SK-N-SH (cell line): Measurements from ENCODE around the gene SCAI. TPM values are rescaled to one million over a fixed set of nuclear protein-coding genes. Genes with fewer than 3 reads are reported as not detected.
A peak's percentile ranks its signal among the peaks of the same experiment; 100 is the strongest.

Source experiments
- CTCF ChIA-PET: fragments of 300-600, 350-600 bp; formaldehyde crosslinking; extraction: SDS; loops from one replicate; lab custom pipeline; 2021; lab: Yijun Ruan, JAX
- POLR2A ChIA-PET: fragments of 350-600 bp; sonication (Branson Sonifier 250); formaldehyde crosslinking; extraction: SDS; loops from one replicate; lab custom pipeline; 2020; ENCODE audit warnings: antibody characterized with exemption, inconsistent platforms; lab: Yijun Ruan, JAX
- DNase-seq: peaks from one replicate; pipeline ENCODE4 v3.0.0; 2012
- H2AFZ ChIP-seq: fragments of 200-600 bp; sonication (generic); 2 replicates; pipeline ENCODE4 v1.8.1; 2016; ENCODE audit warnings: antibody characterized with exemption, mild to moderate bottlenecking, low read depth
- H3F3A ChIP-seq: fragments of 200-600 bp; sonication (generic); replicated peaks from 2 replicates; pipeline ENCODE3; 2016; ENCODE audit warnings: antibody characterized with exemption, mild to moderate bottlenecking; ENCODE audit not compliant: insufficient read depth
- H3K27ac ChIP-seq, 2 experiments: fragments of 200-500 bp in 1 of 2; fragments of 200-600 bp in 1 of 2; sonication (Bioruptor generic) in 1 of 2; sonication (generic), shearing (Covaris generic) in 1 of 2; 2 replicates each; pipeline versions ENCODE4 v1.5.1 to v1.6.1; 2014 to 2016; ENCODE audit warnings: low read depth in 2 of 2, inconsistent platforms in 1 of 2, low read length in 1 of 2, mild to moderate bottlenecking in 1 of 2, mixed read lengths in 1 of 2
- H3K27me3 ChIP-seq: fragments of 200-600 bp; sonication (generic), shearing (Covaris generic); 2 replicates; pipeline ENCODE4 v1.6.1; 2016; ENCODE audit warnings: mixed run types; ENCODE audit not compliant: insufficient read depth
- H3K36me3 ChIP-seq, 2 experiments: fragments of 200-500 bp in 1 of 2; fragments of 200-600 bp in 1 of 2; sonication (Bioruptor generic) in 1 of 2; sonication (generic) in 1 of 2; replicated peaks in 1 of 2; 2 replicates each; pipeline versions ENCODE3 to v1.5.1; 2014 to 2016; ENCODE audit warnings: low read length in 1 of 2, mild to moderate bottlenecking in 1 of 2; ENCODE audit not compliant: insufficient read depth in 2 of 2, control insufficient read depth in 1 of 2
- H3K4me1 ChIP-seq, 2 experiments: fragments of 200-500 bp in 1 of 2; fragments of 200-600 bp in 1 of 2; sonication (Bioruptor generic) in 1 of 2; sonication (generic), shearing (Covaris generic) in 1 of 2; 2 replicates each; pipeline versions ENCODE4 v1.5.1 to v1.6.1; 2014 to 2016; ENCODE audit warnings: low read depth in 1 of 2, low read length in 1 of 2, mixed run types in 1 of 2; ENCODE audit not compliant: insufficient read depth in 2 of 2, control insufficient read depth in 1 of 2
- H3K4me2 ChIP-seq: fragments of 200-600 bp; sonication (generic), shearing (Covaris generic); 2 replicates; pipeline ENCODE4 v1.6.1; 2017; ENCODE audit warnings: mixed run types
- H3K4me3 ChIP-seq, 2 experiments: fragments of 200-500 bp in 1 of 2; fragments of 200-600 bp in 1 of 2; sonication (Bioruptor generic) in 1 of 2; sonication (generic), shearing (Covaris generic) in 1 of 2; 2 replicates each; pipeline versions ENCODE4 v1.5.1 to v1.8.1; 2014 to 2016; ENCODE audit warnings: low read depth in 2 of 2, inconsistent platforms in 1 of 2, low read length in 1 of 2, mild to moderate bottlenecking in 1 of 2, mixed read lengths in 1 of 2, moderate library complexity in 1 of 2
- H3K79me2 ChIP-seq: fragments of 200-600 bp; sonication (generic); 2 replicates; pipeline ENCODE4 v1.8.1; 2017; ENCODE audit warnings: mild to moderate bottlenecking; ENCODE audit not compliant: insufficient read depth
- H3K9ac ChIP-seq: fragments of 200-600 bp; sonication (generic); 2 replicates; pipeline ENCODE4 v1.6.1; 2017; ENCODE audit warnings: mixed run types
- H3K9me2 ChIP-seq: fragments of 200-600 bp; sonication (generic); 2 replicates; pipeline ENCODE4 v1.6.1; 2017; ENCODE audit warnings: mixed run types
- H3K9me3 ChIP-seq: fragments of 200-600 bp; sonication (generic); 2 replicates; pipeline ENCODE4 v1.6.1; 2017; ENCODE audit warnings: mixed run types, mild to moderate bottlenecking, moderate library complexity
- H4K20me1 ChIP-seq: fragments of 200-600 bp; sonication (generic); 2 replicates; pipeline ENCODE4 v1.6.1; 2017; ENCODE audit warnings: mild to moderate bottlenecking, mixed run types; ENCODE audit not compliant: insufficient read depth
- ELF1 ChIP-seq: IDR thresholded peaks from 2 replicates; pipeline ENCODE4 v1.4.0; 2012
- EP300 ChIP-seq, 2 experiments: IDR thresholded peaks; 2 replicates each; pipeline versions ENCODE4 v1.4.0 to v1.6.1; 2012; ENCODE audit warnings: borderline replicate concordance in 1 of 2, low read depth in 1 of 2, low read length in 1 of 2
- EZH2phosphoT487 ChIP-seq: fragments of 200-600 bp; sonication (generic); IDR thresholded peaks from 2 replicates; pipeline ENCODE4 v1.6.1; 2017; ENCODE audit warnings: low read depth, mixed run types, mild to moderate bottlenecking, antibody characterized with exemption, moderate library complexity, borderline replicate concordance
- FOSL2 ChIP-seq: IDR thresholded peaks from 2 replicates; pipeline ENCODE4 v1.4.0; 2012; ENCODE audit warnings: low read depth, mild to moderate bottlenecking, moderate library complexity, borderline replicate concordance
- FOXM1 ChIP-seq: IDR thresholded peaks from 2 replicates; pipeline ENCODE4 v1.4.0; 2012; ENCODE audit warnings: low read depth, mild to moderate bottlenecking
- GABPA ChIP-seq: IDR thresholded peaks from 2 replicates; pipeline ENCODE4 v1.4.0; 2012; ENCODE audit warnings: low read depth, mild to moderate bottlenecking
- GATA2 ChIP-seq: sonication (generic); formaldehyde crosslinking; IDR thresholded peaks from 2 replicates; pipeline ENCODE4 v1.5.0; 2020; ENCODE audit warnings: mild to moderate bottlenecking, missing genetic modification reagents
- IRF3 ChIP-seq: fragments of 150-350 bp; IDR thresholded peaks from 2 replicates; pipeline ENCODE4 v1.6.1; 2016; ENCODE audit warnings: mild to moderate bottlenecking, low read depth, low read length
- JUND ChIP-seq: IDR thresholded peaks from 2 replicates; pipeline ENCODE4 v1.4.0; 2012
- MXI1 ChIP-seq: IDR thresholded peaks from 2 replicates; pipeline ENCODE4 v1.6.1; 2012; ENCODE audit warnings: mild to moderate bottlenecking, low read depth, low read length, improper control_type of control experiment
- NFIC ChIP-seq: IDR thresholded peaks from 2 replicates; pipeline ENCODE4 v1.4.0; 2012; ENCODE audit warnings: borderline replicate concordance
- RAD21 ChIP-seq: IDR thresholded peaks from 2 replicates; pipeline ENCODE4 v1.6.1; 2012; ENCODE audit warnings: mild to moderate bottlenecking, low read length
- RCOR1 ChIP-seq: fragments of 150-350 bp; IDR thresholded peaks from 2 replicates; pipeline ENCODE4 v1.6.1; 2017; ENCODE audit warnings: antibody characterized with exemption, low read length
- RXRA ChIP-seq: IDR thresholded peaks from 2 replicates; pipeline ENCODE4 v1.4.0; 2012; ENCODE audit warnings: low read depth, mild to moderate bottlenecking, borderline replicate concordance
- SMC3 ChIP-seq: IDR thresholded peaks from 2 replicates; pipeline ENCODE4 v1.6.1; 2012; ENCODE audit warnings: low read depth, low read length, improper control_type of control experiment
- TCF12 ChIP-seq: IDR thresholded peaks from 2 replicates; pipeline ENCODE4 v1.4.0; 2012
- USF1 ChIP-seq: IDR thresholded peaks from 2 replicates; pipeline ENCODE4 v1.4.0; 2012; ENCODE audit warnings: low read depth, borderline replicate concordance
- YY1 ChIP-seq: IDR thresholded peaks from 2 replicates; pipeline ENCODE4 v1.4.0; 2012; ENCODE audit warnings: low read depth, mild to moderate bottlenecking
- ZBTB33 ChIP-seq: IDR thresholded peaks from 2 replicates; pipeline ENCODE4 v1.4.0; 2012; ENCODE audit warnings: low read depth, borderline replicate concordance
- WGBS: methylation state at CpG from one replicate; pipeline ENCODE4 v1.1.6; 2017; ENCODE audit warnings: low lambda C conversion rate; 5-methylcytosine and 5-hydroxymethylcytosine counted together
- polyA plus RNA-seq, 3 experiments: library from polyadenylated mRNA; depleted of rRNA; stranded (reverse); fragments of >200 nt; gene quantifications; 2 replicates each; pipeline ENCODE4 v1.2.3, GENCODE V29; 2012
- TF ChIP-seq, protein P1 (sequence below): IDR thresholded peaks from 2 replicates; pipeline ENCODE4; 2012
- TF ChIP-seq, protein P2 (sequence below): fragments of 200-600 bp; sonication (generic); IDR thresholded peaks from 2 replicates; pipeline ENCODE4 v1.6.1; 2017; ENCODE audit warnings: antibody characterized with exemption, mild to moderate bottlenecking, moderate library complexity
- TF ChIP-seq, protein P3 (sequence below): fragments of 150-350 bp; IDR thresholded peaks from 2 replicates; pipeline ENCODE4 v1.6.1; 2017; ENCODE audit warnings: antibody characterized with exemption, low read length, low read depth, borderline replicate concordance

SCAI gene
- polyA plus RNA-seq, 1 of the 3 experiments (the other 2 are of a cell fraction) = 0.85 TPM

- 0 out of 4 replicates have a peak overlapping the region, but pooled peaks of 1 of the 2 experiments have one; percentile 9 for H3K4me3 ChIP-seq
- CTCF ChIA-PET = interaction anchor here (0.6 kb wide), 1 partner anchor 177 kb away, joined by 3 read pairs; no protein-coding TSS in a partner anchor
- H3F3A ChIP-seq = peaks cover 3% of the 10 kb centered on the region
- no peak for DNase-seq
- H3K9me2 ChIP-seq = no peaks in the 10 kb centered on the region
- H3K9ac ChIP-seq = no peak overlapping the region
- H3K27me3 ChIP-seq = no peaks in the 10 kb centered on the region
- TF ChIP-seq GABPA = no peak
- TF ChIP-seq RCOR1 = no peak
- TF ChIP-seq FOSL2 = no peak
- no peak for TF ChIP-seq MXI1
- TF ChIP-seq, protein P1, sequence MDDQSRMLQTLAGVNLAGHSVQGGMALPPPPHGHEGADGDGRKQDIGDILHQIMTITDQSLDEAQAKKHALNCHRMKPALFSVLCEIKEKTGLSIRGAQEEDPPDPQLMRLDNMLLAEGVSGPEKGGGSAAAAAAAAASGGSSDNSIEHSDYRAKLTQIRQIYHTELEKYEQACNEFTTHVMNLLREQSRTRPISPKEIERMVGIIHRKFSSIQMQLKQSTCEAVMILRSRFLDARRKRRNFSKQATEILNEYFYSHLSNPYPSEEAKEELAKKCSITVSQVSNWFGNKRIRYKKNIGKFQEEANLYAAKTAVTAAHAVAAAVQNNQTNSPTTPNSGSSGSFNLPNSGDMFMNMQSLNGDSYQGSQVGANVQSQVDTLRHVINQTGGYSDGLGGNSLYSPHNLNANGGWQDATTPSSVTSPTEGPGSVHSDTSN = no peak
- no peak overlapping the region for H2AFZ ChIP-seq
- H3K27ac ChIP-seq = no peak overlapping the region
- H3K4me2 ChIP-seq = no peak overlapping the region
- WGBS = 92% methylated on average over 2 of the region's 2 CpGs
- POLR2A ChIA-PET = no interaction called here
- H3K4me1 ChIP-seq = no peaks in the 10 kb centered on the region
- no peaks in the 10 kb centered on the region for H3K79me2 ChIP-seq
- no peaks in the 10 kb centered on the region for H3K9me3 ChIP-seq
- H3K36me3 ChIP-seq = peaks cover 32 to 38% of the 10 kb centered on the region in 2 experiments
- H4K20me1 ChIP-seq = no peaks in the 10 kb centered on the region
These were observed 235.2 kb downstream of the SCAI start for GRCh38 chr9:124908098-124908497.

DNA sequence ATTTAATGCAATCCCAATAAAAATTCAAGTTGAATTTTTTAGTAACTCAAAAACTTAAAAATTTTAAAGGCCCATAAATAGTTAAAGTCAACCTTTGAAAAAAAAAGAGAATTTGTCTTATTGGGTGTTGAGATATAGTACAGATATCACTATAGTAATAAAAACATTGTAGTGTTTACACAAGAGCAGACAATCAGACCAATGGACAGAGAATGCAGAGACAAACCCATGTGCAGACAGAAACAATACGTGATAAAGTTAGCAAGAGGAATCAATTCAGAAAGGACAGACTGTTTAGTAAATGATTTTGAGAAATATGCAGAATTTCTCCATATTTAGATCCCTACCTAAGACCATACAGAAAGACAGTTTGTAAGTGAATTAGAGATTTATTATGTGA, 236.4 kb downstream of the SCAI start:
- Histone ChIP-seq H3K4me2 (no peak overlapping the region), H3F3A (peaks cover 6% of the 10 kb centered on the region), H2AFZ (no peak overlapping the region), H3K27me3 (no peaks in the 10 kb centered on the region), H3K4me3 (no peak overlapping the region), H3K36me3 (peaks cover 32% of the 10 kb centered on the region in 2 experiments), H3K9ac (no peak overlapping the region), H3K4me1 (no peaks in the 10 kb centered on the region), H3K27ac (no peak overlapping the region; a peak in 1 of 4 replicates), H3K9me3 (no peaks in the 10 kb centered on the region), H4K20me1 (no peaks in the 10 kb centered on the region), H3K9me2 (no peaks in the 10 kb centered on the region), H3K79me2 (no peaks in the 10 kb centered on the region)
- no peak for DNase-seq
- POLR2A ChIA-PET = no interaction called here
- WGBS = 96% methylated on average over 1 of the region's 1 CpG
- CTCF ChIA-PET = no interaction called here
- TF ChIP-seq TCF12 (no peak), YY1 (no peak), EZH2phosphoT487 (no peak), RAD21 (no peak), EP300 (IDR thresholded peaks at IDR 0.05; ENCODE audit: borderline replicate concordance in 1 of 2, low read depth in 1 of 2, low read length in 1 of 2) (no peak), RXRA (no peak), ZBTB33 (no peak), SMC3 (no peak), IRF3 (no peak), FOSL2 (no peak), ELF1 (no peak), GATA2 (CRISPR knock-in tag) (no peak), NFIC (no peak), FOXM1 (no peak), USF1 (no peak), JUND (no peak)
- TF ChIP-seq, protein P2, sequence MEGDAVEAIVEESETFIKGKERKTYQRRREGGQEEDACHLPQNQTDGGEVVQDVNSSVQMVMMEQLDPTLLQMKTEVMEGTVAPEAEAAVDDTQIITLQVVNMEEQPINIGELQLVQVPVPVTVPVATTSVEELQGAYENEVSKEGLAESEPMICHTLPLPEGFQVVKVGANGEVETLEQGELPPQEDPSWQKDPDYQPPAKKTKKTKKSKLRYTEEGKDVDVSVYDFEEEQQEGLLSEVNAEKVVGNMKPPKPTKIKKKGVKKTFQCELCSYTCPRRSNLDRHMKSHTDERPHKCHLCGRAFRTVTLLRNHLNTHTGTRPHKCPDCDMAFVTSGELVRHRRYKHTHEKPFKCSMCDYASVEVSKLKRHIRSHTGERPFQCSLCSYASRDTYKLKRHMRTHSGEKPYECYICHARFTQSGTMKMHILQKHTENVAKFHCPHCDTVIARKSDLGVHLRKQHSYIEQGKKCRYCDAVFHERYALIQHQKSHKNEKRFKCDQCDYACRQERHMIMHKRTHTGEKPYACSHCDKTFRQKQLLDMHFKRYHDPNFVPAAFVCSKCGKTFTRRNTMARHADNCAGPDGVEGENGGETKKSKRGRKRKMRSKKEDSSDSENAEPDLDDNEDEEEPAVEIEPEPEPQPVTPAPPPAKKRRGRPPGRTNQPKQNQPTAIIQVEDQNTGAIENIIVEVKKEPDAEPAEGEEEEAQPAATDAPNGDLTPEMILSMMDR = no peak
- TF ChIP-seq, protein P3, sequence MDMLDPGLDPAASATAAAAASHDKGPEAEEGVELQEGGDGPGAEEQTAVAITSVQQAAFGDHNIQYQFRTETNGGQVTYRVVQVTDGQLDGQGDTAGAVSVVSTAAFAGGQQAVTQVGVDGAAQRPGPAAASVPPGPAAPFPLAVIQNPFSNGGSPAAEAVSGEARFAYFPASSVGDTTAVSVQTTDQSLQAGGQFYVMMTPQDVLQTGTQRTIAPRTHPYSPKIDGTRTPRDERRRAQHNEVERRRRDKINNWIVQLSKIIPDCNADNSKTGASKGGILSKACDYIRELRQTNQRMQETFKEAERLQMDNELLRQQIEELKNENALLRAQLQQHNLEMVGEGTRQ = no peak
